ENCODE data around the gene CCIN. TPM values are rescaled to one million over a fixed set of nuclear protein-coding genes. Genes with fewer than 3 reads are reported as not detected.
"Not testable (repeated sequence)": the region's sequence is repeated elsewhere in the genome, so short reads cannot be mapped to it uniquely, and the experiment has no call there.

Gene CCIN
- polyA plus RNA-seq, 2 of the 4 experiments (the other 2 are of a cell fraction): not detected

DNA sequence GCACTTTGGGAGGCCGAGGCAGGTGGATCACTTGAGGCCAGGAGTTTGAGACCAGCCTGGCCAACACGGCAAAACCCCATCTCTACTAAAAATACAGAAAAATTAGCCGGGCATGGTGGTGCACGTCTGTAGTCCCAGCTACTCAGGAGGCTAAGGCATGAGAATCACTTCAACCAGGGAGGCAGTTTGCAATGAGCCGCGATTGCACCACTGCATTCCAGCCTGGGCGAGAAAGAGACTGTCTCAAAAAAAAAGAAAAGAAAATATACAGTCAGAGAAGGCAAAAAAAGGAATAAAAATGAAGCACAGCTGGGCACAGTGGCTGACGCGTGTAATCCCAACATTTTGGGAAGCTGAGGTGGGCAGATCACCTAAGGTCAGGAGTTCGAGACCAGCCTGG lies 7.3 kb downstream of the CCIN start:
- POLR2A ChIA-PET; H3K4me2 ChIP-seq; H3K9me3 ChIP-seq; H3K4me1 ChIP-seq; H3K27ac ChIP-seq; DNase-seq (ENCODE audit: low read depth in 1 of 2, low spot score in 1 of 2); H3K4me3 ChIP-seq; FAIRE-seq; ATAC-seq: not testable (repeated sequence)
- 88% methylated on average over 10 of the region's 10 CpGs for WGBS (ENCODE audit: missing lambda C conversion rate)
- CTCF ChIA-PET: interaction anchor here (1.1 to 3.1 kb wide), 5 partner anchors 9 to 231 kb away, joined by 3 to 30 read pairs (median 5); partner anchors contain the start of gene CCIN

DNA sequence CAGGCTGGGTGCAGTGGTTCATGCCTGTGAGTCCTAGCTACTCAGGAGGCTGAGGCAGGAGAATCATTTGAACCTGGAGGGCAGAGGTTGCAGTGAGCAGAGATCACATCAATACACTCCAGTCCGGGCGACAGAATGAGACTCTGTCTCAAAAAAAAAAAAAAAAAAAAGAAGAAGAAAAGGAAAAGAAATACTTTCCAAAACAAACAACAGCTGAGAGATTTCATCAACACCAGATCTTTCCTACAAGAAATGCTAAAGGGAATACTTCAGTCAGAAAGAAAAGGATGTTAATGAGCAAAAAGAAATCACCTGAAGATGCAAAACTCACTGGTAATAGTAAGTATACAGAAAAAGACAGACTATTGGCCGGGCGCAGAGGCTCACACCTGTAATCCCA lies 8.4 kb downstream of the CCIN start:
- H3K4me1 ChIP-seq: no peaks in the 10 kb centered on the region
- CTCF ChIA-PET: interaction anchor here (0.8 to 3.1 kb wide), 9 partner anchors 10 to 223 kb away, joined by 3 to 30 read pairs (median 4); partner anchors contain the start of genes CCIN and CLTA
- 92% methylated on average over 4 of the region's 4 CpGs for whole genome bisulfite sequencing (ENCODE audit: missing lambda C conversion rate)
- no peak overlapping the region for H3K27ac ChIP-seq
- TF ChIP-seq, protein P1, sequence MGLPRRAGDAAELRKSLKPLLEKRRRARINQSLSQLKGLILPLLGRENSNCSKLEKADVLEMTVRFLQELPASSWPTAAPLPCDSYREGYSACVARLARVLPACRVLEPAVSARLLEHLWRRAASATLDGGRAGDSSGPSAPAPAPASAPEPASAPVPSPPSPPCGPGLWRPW (IDR thresholded peaks at IDR 0.05): no peak
- TF ChIP-seq MAZ (IDR thresholded peaks at IDR 0.05; ENCODE audit: borderline replicate concordance, low read depth, low read length) (no peak), POLR2AphosphoS2 (conservative IDR thresholded peaks at IDR 0.05; ENCODE audit: low read length) (no peak)
- DNase-seq (ENCODE audit: low read depth in 1 of 2, low spot score in 1 of 2) (no peak), ATAC-seq (no peak), FAIRE-seq (no peak)
- POLR2A ChIA-PET: interaction anchor here (0.7 to 2.2 kb wide), 2 partner anchors 13 to 17 kb away, joined by 9 read pairs; partner anchors contain the start of gene CLTA
- 0 out of 3 replicates have a peak, but pooled peaks cover 3% of the 10 kb centered on the region for H3K9me3 ChIP-seq
- no peak overlapping the region for H3K4me2 ChIP-seq
- no peak overlapping the region for H3K4me3 ChIP-seq

DNA sequence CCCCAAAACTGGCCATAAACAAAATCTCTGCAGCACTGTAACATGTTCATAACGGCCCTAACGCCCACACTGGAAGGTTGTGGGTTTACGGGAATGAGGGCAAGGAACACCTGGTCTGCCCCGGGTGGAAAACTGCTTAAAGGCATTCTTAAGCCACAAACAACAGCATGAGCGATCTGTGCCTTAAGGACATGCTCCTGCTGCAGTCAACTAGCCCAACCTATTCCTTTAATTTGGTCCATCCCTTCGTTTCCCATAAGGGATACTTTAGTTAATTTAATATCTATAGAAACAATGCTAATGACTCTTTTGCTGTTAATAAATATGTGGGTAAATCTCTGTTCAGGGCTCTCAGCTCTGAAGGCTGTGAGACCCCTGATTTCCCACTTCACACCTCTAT lies 11.1 kb downstream of the CCIN start:
- H3K4me2 ChIP-seq; H3K9me3 ChIP-seq; POLR2A ChIA-PET; FAIRE-seq; DNase-seq (ENCODE audit: low read depth in 1 of 2, low spot score in 1 of 2); H3K4me1 ChIP-seq; H3K27ac ChIP-seq; ATAC-seq; H3K4me3 ChIP-seq: not testable (repeated sequence)
- 44% methylated on average over 6 of the region's 6 CpGs for WGBS (ENCODE audit: missing lambda C conversion rate)
- CTCF ChIA-PET: interaction anchor here (1.2 to 1.8 kb wide), 2 partner anchors 10 to 13 kb away, joined by 3 to 4 read pairs; no protein-coding TSS in a partner anchor

DNA sequence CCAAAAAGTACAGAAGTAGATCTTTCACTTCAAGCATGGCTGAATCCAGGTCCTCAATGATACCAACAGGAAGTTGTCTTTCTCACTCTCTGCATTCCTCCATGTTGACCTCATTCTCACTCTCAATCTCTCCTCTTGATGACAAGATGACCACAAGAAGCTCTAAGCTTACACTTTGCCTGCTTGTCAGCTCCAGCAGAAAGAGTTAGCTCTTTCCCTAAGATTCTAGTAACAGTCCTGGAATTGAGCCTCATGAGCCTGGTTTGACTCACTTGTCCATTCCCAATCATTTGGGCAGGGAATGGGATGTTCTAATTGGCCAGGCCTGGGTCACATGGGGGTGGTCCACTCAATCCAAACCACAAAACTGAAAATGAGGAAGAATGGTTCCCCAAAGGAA lies 18.2 kb downstream of the CCIN start:
- Histone ChIP-seq H3K4me2 (no peak overlapping the region), H3K9me3 (no peaks in the 10 kb centered on the region), H3K4me3 (no peak overlapping the region), H3K27ac (no peak overlapping the region), H3K4me1 (peaks cover 13% of the 10 kb centered on the region)
- ChIA-PET POLR2A (no interaction called here), CTCF (interaction anchor here (1.1 to 2.1 kb wide), 2 partner anchors 84 to 141 kb away, joined by 4 to 6 read pairs; no protein-coding TSS in a partner anchor)
- ATAC-seq: no peak
- TF ChIP-seq RFX5 (IDR thresholded peaks at IDR 0.05) (no peak), FOSL2 (IDR thresholded peaks at IDR 0.05) (no peak), FOSL2 (CRISPR knock-in tag; IDR thresholded peaks at IDR 0.05) (no peak), EHMT2 (IDR thresholded peaks at IDR 0.05; ENCODE audit: low read depth) (no peak), CHD2 (IDR thresholded peaks at IDR 0.05; ENCODE audit: low read length, partially characterized antibody) (no peak), CHD4 (IDR thresholded peaks at IDR 0.05; ENCODE audit: borderline replicate concordance) (no peak), POLR2A (IDR thresholded peaks at IDR 0.05; ENCODE audit: low read length) (no peak), HOXA7 (CRISPR knock-in tag; IDR thresholded peaks at IDR 0.05) (no peak), RARB (CRISPR knock-in tag; IDR thresholded peaks at IDR 0.05) (no peak), TP53 (CRISPR knock-in tag; IDR thresholded peaks at IDR 0.05) (no peak), HOXB13 (CRISPR knock-in tag; IDR thresholded peaks at IDR 0.05; ENCODE audit: low read depth) (no peak), ZSCAN20 (CRISPR knock-in tag; IDR thresholded peaks at IDR 0.05) (no peak), ZC3H11A (IDR thresholded peaks at IDR 0.05) (no peak), RAD21 (conservative IDR thresholded peaks at IDR 0.05 in 1 of 2, IDR thresholded peaks at IDR 0.05 in 1 of 2) (no peak), HDAC2 (IDR thresholded peaks at IDR 0.05) (no peak)
- TF ChIP-seq, protein P2, sequence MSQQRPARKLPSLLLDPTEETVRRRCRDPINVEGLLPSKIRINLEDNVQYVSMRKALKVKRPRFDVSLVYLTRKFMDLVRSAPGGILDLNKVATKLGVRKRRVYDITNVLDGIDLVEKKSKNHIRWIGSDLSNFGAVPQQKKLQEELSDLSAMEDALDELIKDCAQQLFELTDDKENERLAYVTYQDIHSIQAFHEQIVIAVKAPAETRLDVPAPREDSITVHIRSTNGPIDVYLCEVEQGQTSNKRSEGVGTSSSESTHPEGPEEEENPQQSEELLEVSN (IDR thresholded peaks at IDR 0.05; ENCODE audit: borderline replicate concordance, low read depth): no peak
- FAIRE-seq: no peak
- DNase-seq (ENCODE audit: low read depth in 1 of 2, low spot score in 1 of 2): no peak
